Measurements from ENCODE around the gene PTPRE.

DNA sequence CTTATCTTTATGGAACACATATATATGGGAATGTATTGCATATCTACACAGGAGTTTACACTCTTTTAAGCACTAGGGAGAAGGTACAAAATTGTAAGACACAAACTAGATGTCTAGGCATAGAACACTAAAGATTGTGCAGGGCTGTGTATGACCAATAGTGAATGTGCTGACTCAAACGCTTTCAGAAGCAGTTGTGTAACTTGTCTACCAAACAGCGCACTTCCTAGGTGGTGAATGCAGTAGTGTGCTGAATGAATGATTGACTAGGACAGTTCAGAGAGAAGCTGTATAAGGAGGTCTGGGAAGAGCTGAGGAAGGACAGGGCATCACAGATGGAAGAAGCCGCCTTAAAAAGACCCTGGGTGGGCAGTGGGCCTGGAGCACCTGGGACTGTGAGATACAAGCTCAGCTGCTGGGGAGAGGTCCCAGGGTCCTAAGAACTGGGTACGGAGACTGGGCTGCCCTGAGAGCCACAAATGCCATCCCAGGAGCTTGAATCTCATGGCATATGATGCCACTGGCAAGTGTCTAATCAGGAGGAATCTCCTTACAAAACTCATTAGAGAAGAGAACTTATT, 28.3 kb upstream of the PTPRE start:
- no peak for TF ChIP-seq CTCF (conservative IDR thresholded peaks at IDR 0.05)
- TF ChIP-seq ZFX (IDR thresholded peaks at IDR 0.05): no peak

All from C4-2B (cell line).